CD4-positive, CD25-positive, alpha-beta regulatory T cell (primary cell): ENCODE data around the gene CDKAL1. TPM values are rescaled to one million over a fixed set of nuclear protein-coding genes. Genes with fewer than 3 reads are reported as not detected.

Source experiments
- ATAC-seq, 2 donors: fragments of 150-1000 bp; cut with Tn5 transposase; one replicate each; pipeline ENCODE4 v1.10.0; 2021; ENCODE audit warnings: low read depth in 2 of 2, moderate number of reproducible peaks in 2 of 2, moderate library complexity in 1 of 2
- DNase-seq, 3 donors: peaks; one replicate each; pipeline versions ENCODE4 v3.0.0 to v3.0.0-alpha.2; 2012 to 2022; ENCODE audit warnings: mixed read lengths in 1 of 3
- H3K27ac ChIP-seq: one replicate; pipeline ENCODE4 v1.7.0; 2013; ENCODE audit warnings: mild to moderate bottlenecking, low read length; ENCODE audit not compliant: insufficient read depth, poor library complexity, severe bottlenecking
- H3K27me3 ChIP-seq: one replicate; pipeline ENCODE4 v1.7.0; 2013; ENCODE audit warnings: low read length; ENCODE audit not compliant: control insufficient read depth, insufficient read depth
- H3K36me3 ChIP-seq: one replicate; pipeline ENCODE4 v1.7.0; 2013; ENCODE audit warnings: mild to moderate bottlenecking, low read length, moderate library complexity; ENCODE audit not compliant: control insufficient read depth, insufficient read depth
- H3K4me1 ChIP-seq: 2 replicates; pipeline ENCODE4 v1.7.0; 2013; ENCODE audit warnings: mild to moderate bottlenecking, low read length; ENCODE audit not compliant: insufficient read depth, control insufficient read depth, poor library complexity, severe bottlenecking
- H3K4me3 ChIP-seq: one replicate; pipeline ENCODE4 v1.7.0; 2013; ENCODE audit warnings: low read depth, mild to moderate bottlenecking, low read length, moderate library complexity
- H3K9me3 ChIP-seq, 2 experiments: 1 replicate in 1 of 2; 2 replicates in 1 of 2; pipeline ENCODE4 v1.7.0; 2013; ENCODE audit warnings: low read length in 2 of 2, mild to moderate bottlenecking in 1 of 2, moderate library complexity in 1 of 2; ENCODE audit not compliant: control insufficient read depth in 2 of 2
- H3K27ac Mint-ChIP-seq, 3 donors: one replicate each; pipeline ENCODE4 v1.8.0; 2020 to 2022; ENCODE audit warnings: mild to moderate bottlenecking in 3 of 3, mixed read lengths in 3 of 3, moderate library complexity in 2 of 3
- H3K27me3 Mint-ChIP-seq: one replicate; pipeline ENCODE4 v1.8.0; 2022; ENCODE audit warnings: mild to moderate bottlenecking, mixed read lengths
- H3K36me3 Mint-ChIP-seq: one replicate; pipeline ENCODE4 v1.8.0; 2020; ENCODE audit warnings: mixed read lengths
- H3K4me1 Mint-ChIP-seq, 4 donors: one replicate each; pipeline ENCODE4 v1.8.0; 2020 to 2022; ENCODE audit warnings: mixed read lengths in 4 of 4, mild to moderate bottlenecking in 1 of 4
- H3K4me3 Mint-ChIP-seq, 4 donors: one replicate each; pipeline ENCODE4 v1.8.0; 2020 to 2022; ENCODE audit warnings: mild to moderate bottlenecking in 4 of 4, mixed read lengths in 4 of 4, moderate library complexity in 3 of 4
- H3K9me3 Mint-ChIP-seq, 7 donors: one replicate each; pipeline ENCODE4 v1.8.0; 2020 to 2022; ENCODE audit warnings: mixed read lengths in 7 of 7, mild to moderate bottlenecking in 3 of 7, moderate library complexity in 2 of 7
- polyA plus RNA-seq, 4 donors: library from polyadenylated mRNA; unstranded; fragments of 300-500 nt; fragmentation: Illumina TruSeq; gene quantifications; one replicate each; pipeline ENCODE4 v1.2.3, GENCODE V29; 2021
- total RNA-seq: library from RNA; stranded (reverse); gene quantifications from one replicate; pipeline ENCODE4 v1.2.3, GENCODE V29; 2022

CDKAL1 gene
- total and polyA plus RNA-seq, 5 donors from 2014 or later = 26.1 to 39.4 (median 30.4) TPM

- H3K9me3 ChIP-seq = no peaks in the 10 kb centered on the region
- Mint-ChIP-seq H3K27me3 (no peaks in the 10 kb centered on the region), H3K4me3 (no peak overlapping the region), H3K36me3 (peaks cover 57% of the 10 kb centered on the region), H3K4me1 (no peaks in the 10 kb centered on the region), H3K9me3 (peaks cover 0 to 2% (median 0%) of the 10 kb centered on the region in 7 donors), H3K27ac (no peak overlapping the region)
- no peak overlapping the region for H3K27ac ChIP-seq
- peaks cover 20% of the 10 kb centered on the region for H3K36me3 ChIP-seq
- no peaks in the 10 kb centered on the region for H3K4me1 ChIP-seq
- no peak overlapping the region for H3K4me3 ChIP-seq
- no peaks in the 10 kb centered on the region for H3K27me3 ChIP-seq
- DNase-seq = no peak
- ATAC-seq = no peak
Measured at GRCh38 chr6:21227486-21227885, 693.2 kb downstream of the CDKAL1 start.

DNA sequence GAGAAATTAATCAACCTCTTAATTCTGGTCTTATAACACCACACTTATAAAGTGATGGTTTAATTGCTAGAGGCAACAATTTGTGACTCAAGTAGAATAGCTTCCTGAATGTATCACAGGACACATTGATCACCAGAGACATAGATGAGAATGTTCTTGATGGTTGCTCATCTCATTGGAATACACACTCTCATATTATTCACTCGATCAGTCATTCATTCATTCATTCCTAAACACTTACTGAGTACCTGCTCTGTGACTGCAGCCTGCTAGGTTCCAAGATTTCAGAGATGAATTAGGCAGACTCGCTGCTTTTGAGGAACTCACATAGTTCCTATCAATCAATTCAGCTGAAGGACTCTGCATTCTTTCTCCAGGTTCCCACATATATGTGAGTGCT lies 694.2 kb downstream of the CDKAL1 start:
- DNase-seq = no peak
- Mint-ChIP-seq H3K27ac (no peak overlapping the region), H3K4me1 (no peaks in the 10 kb centered on the region), H3K36me3 (peaks cover 56% of the 10 kb centered on the region), H3K4me3 (no peak overlapping the region), H3K9me3 (peaks cover 0 to 3% (median 1%) of the 10 kb centered on the region in 7 donors), H3K27me3 (no peaks in the 10 kb centered on the region)
- no peaks in the 10 kb centered on the region for H3K4me1 ChIP-seq
- no peak overlapping the region for H3K4me3 ChIP-seq
- no peak for ATAC-seq
- no peaks in the 10 kb centered on the region for H3K27me3 ChIP-seq
- H3K36me3 ChIP-seq = peaks cover 24% of the 10 kb centered on the region
- H3K27ac ChIP-seq = no peak overlapping the region
- H3K9me3 ChIP-seq = no peaks in the 10 kb centered on the region

DNA sequence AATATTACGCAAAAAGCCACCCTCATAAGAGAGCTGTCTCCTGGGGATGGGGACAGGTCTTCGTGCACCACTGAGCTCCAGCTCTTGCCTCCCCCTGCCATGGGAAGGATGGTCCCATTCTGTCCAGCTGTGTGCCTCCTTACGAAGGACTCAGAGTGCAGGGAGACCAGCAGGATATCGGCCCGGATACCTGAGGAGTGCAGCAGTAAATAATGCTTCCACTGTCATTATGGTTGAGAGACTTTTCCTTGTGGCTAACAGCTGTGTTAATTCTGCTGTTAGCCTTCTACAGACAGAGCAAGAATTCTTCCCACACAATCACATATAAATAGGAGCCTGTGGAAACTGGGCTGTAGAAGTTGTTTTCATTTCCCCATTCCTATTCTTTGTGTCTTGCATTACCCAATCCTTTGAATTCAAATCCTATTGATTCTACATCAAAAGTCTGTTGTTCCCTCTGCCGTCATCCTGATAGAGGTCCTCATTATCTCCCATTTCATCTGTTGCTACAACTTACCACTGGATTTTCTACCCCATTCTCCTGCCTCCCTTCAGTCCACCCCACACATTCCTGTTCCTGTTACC lies 694.7 kb downstream of the CDKAL1 start:
- H3K9me3 Mint-ChIP-seq = peaks cover 0 to 5% (median 1%) of the 10 kb centered on the region in 7 donors
- H3K36me3 Mint-ChIP-seq = peaks cover 60% of the 10 kb centered on the region
- DNase-seq = no peak
- Histone ChIP-seq H3K36me3 (peaks cover 24% of the 10 kb centered on the region), H3K4me3 (no peak overlapping the region), H3K9me3 (no peaks in the 10 kb centered on the region), H3K27me3 (no peaks in the 10 kb centered on the region), H3K4me1 (no peaks in the 10 kb centered on the region), H3K27ac (no peak overlapping the region)
- H3K27ac Mint-ChIP-seq = peak overlapping the region in 1 of 3 donors; percentile 20
- ATAC-seq = no peak
- H3K4me3 Mint-ChIP-seq = no peak overlapping the region
- H3K4me1 Mint-ChIP-seq = no peaks in the 10 kb centered on the region
- H3K27me3 Mint-ChIP-seq = no peaks in the 10 kb centered on the region

DNA sequence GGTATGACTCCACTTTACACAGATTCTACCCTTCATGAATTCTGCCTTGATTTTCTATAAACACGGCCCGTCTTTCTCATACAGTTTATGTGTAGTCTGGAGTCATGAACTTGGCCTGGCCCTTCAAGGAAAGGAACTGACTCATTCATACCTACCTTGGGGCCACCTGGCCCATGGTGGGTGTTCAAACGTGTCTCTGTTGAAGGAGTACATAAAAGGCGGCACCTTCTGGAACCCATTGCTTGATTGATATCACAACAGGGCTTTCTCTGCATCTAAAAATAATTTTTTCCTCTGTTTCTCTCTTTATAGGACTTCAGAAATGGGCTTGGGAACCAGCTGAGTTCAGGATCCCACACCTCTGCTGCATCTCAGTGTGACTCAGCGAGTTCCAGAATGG lies 696.3 kb downstream of the CDKAL1 start:
- no peak overlapping the region for H3K27ac ChIP-seq
- no peaks in the 10 kb centered on the region for H3K4me1 ChIP-seq
- H3K36me3 Mint-ChIP-seq = peaks cover 72% of the 10 kb centered on the region
- H3K4me3 Mint-ChIP-seq = no peak overlapping the region
- no peak overlapping the region for H3K4me3 ChIP-seq
- H3K9me3 Mint-ChIP-seq = peaks cover 0 to 6% (median 2%) of the 10 kb centered on the region in 7 donors
- no peaks in the 10 kb centered on the region for H3K27me3 ChIP-seq
- DNase-seq (no peak), ATAC-seq (no peak)
- no peaks in the 10 kb centered on the region for H3K27me3 Mint-ChIP-seq
- H3K4me1 Mint-ChIP-seq = no peaks in the 10 kb centered on the region
- no peak overlapping the region for H3K27ac Mint-ChIP-seq
- H3K9me3 ChIP-seq = no peaks in the 10 kb centered on the region
- H3K36me3 ChIP-seq = peaks cover 24% of the 10 kb centered on the region

DNA sequence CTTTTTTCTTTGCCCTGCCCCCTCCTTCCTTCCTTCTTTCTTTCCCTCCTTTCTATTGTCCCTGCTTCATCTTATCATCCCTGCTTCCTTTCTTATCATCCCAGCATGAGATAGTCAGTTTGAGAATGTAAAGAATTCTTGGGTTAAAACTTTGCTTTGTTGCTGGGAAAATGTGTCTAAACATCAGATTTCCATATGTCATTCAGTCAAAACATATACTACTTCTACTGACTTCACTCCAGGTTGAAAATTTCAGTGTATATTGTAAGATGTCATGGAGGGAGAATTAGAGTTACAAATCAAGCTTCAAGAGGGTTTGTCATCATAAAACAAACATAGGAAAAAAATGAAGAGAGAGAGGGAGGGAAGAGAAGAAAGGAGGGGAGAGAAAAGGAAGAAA lies 700.9 kb downstream of the CDKAL1 start:
- peaks cover 48% of the 10 kb centered on the region for H3K36me3 Mint-ChIP-seq
- H3K4me3 ChIP-seq = no peak overlapping the region
- H3K4me1 Mint-ChIP-seq = no peaks in the 10 kb centered on the region

DNA sequence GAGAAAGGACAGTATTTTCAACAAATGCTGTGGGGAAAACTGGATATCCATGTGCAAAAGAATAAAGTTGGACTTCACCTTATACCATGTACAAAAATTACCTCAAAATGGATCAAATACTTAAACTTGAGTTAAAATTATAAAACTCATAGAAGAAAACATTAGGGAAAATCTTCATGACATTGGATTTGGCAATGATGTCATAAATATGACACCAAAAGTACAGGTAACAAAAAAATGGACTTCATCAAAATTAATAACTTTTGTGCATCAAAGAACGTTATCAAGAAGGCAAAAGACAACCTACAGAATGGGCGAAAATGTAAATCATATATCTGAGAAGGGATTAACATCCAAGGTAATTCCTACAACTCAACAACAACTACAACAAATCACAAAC lies 704.0 kb downstream of the CDKAL1 start:
- Histone ChIP-seq H3K27me3 (no peaks in the 10 kb centered on the region), H3K9me3 (peaks cover 0 to 3% of the 10 kb centered on the region in 2 experiments), H3K4me3 (no peak overlapping the region), H3K27ac (no peak overlapping the region), H3K4me1 (no peaks in the 10 kb centered on the region), H3K36me3 (no peaks in the 10 kb centered on the region)
- no peaks in the 10 kb centered on the region for H3K27me3 Mint-ChIP-seq
- H3K9me3 Mint-ChIP-seq = peaks cover 0 to 25% (median 6%) of the 10 kb centered on the region in 7 donors
- peaks cover 18% of the 10 kb centered on the region for H3K36me3 Mint-ChIP-seq
- no peak overlapping the region for H3K27ac Mint-ChIP-seq
- peak overlapping the region in 1 of 4 donors; percentile 86 for H3K4me3 Mint-ChIP-seq
- ATAC-seq (no peak), DNase-seq (no peak)
- H3K4me1 Mint-ChIP-seq = no peaks in the 10 kb centered on the region

More for the DNA sequence above, 700.9 kb downstream of the CDKAL1 start:
- Histone ChIP-seq H3K27ac (no peak overlapping the region), H3K9me3 (peaks cover 0 to 3% of the 10 kb centered on the region in 2 experiments), H3K4me1 (no peaks in the 10 kb centered on the region), H3K36me3 (peaks cover 18% of the 10 kb centered on the region), H3K27me3 (no peaks in the 10 kb centered on the region)
- Mint-ChIP-seq H3K9me3 (peaks cover 0 to 22% (median 7%) of the 10 kb centered on the region in 7 donors), H3K27me3 (no peaks in the 10 kb centered on the region), H3K27ac (no peak overlapping the region), H3K4me3 (no peak overlapping the region)
- DNase-seq (no peak), ATAC-seq (no peak)

DNA sequence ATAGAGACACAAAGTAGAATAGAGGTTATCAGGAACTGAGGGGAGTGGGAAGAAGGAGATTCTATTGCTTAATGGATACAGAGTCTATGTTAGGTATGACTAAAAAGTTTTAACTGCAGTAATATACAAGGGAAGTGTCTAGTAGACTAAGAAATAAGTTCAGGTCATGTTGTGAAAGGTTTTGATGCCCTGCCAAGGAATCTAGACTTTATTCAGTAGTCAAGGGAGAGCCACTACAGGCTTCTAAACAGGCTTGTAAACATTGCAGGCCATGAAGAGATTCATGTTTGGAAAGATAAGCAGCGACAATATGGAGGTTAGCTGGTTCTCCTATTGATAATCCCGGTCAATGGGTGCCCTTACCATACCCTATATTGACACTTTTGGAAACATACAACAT lies 706.5 kb downstream of the CDKAL1 start:
- Mint-ChIP-seq H3K4me3 (no peak overlapping the region), H3K36me3 (no peaks in the 10 kb centered on the region), H3K4me1 (no peaks in the 10 kb centered on the region), H3K27ac (no peak overlapping the region), H3K9me3 (peaks cover 0 to 24% (median 6%) of the 10 kb centered on the region in 7 donors), H3K27me3 (no peaks in the 10 kb centered on the region)
- Histone ChIP-seq H3K27me3 (no peaks in the 10 kb centered on the region), H3K4me3 (no peak overlapping the region), H3K27ac (no peak overlapping the region), H3K36me3 (no peaks in the 10 kb centered on the region), H3K4me1 (no peaks in the 10 kb centered on the region), H3K9me3 (peaks cover 0 to 3% of the 10 kb centered on the region in 2 experiments)
- ATAC-seq = no peak
- DNase-seq = no peak
